PC-3 (cell line): ENCODE results near the gene CHRND.

ENCODE experiments used
- EZH2 ChIP-seq: fragments of 300-600 bp; sonication (generic); IDR thresholded peaks from one replicate; pipeline ENCODE4 v1.6.1; 2017; ENCODE audit warnings: antibody characterized with exemption, mild to moderate bottlenecking, low read length; ENCODE audit not compliant: unreplicated experiment
- TF ChIP-seq, protein P1 (sequence below): fragments of 300-600 bp; sonication (generic); conservative IDR thresholded peaks from 2 replicates; pipeline ENCODE4 v1.5.1; 2017; ENCODE audit warnings: antibody characterized with exemption, low read depth, mild to moderate bottlenecking, low read length

GRCh38 chr2:232513353-232513752 is 12.6 kb upstream of the CHRND start:
- TF ChIP-seq, protein P1, sequence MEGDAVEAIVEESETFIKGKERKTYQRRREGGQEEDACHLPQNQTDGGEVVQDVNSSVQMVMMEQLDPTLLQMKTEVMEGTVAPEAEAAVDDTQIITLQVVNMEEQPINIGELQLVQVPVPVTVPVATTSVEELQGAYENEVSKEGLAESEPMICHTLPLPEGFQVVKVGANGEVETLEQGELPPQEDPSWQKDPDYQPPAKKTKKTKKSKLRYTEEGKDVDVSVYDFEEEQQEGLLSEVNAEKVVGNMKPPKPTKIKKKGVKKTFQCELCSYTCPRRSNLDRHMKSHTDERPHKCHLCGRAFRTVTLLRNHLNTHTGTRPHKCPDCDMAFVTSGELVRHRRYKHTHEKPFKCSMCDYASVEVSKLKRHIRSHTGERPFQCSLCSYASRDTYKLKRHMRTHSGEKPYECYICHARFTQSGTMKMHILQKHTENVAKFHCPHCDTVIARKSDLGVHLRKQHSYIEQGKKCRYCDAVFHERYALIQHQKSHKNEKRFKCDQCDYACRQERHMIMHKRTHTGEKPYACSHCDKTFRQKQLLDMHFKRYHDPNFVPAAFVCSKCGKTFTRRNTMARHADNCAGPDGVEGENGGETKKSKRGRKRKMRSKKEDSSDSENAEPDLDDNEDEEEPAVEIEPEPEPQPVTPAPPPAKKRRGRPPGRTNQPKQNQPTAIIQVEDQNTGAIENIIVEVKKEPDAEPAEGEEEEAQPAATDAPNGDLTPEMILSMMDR, result no peak
- TF ChIP-seq EZH2, result no peak
